WTC11 (cell line): ENCODE results near the gene PCDH9. TPM values are rescaled to one million over a fixed set of nuclear protein-coding genes. Genes with fewer than 3 reads are reported as not detected.

Source experiments
- ATAC-seq: fragments of 200-7000 bp; cut with Tn5 transposase; 2 replicates; pipeline ENCODE4 v1.10.0; 2021; ENCODE audit warnings: mild to moderate bottlenecking, moderate library complexity
- CTCF ChIA-PET: fragments of 300-600 bp; sonication (Branson Sonifier 250); formaldehyde crosslinking; loops from one replicate; lab custom pipeline; 2021; ENCODE audit warnings: antibody characterized with exemption; lab: Charles Lee
- POLR2A ChIA-PET: fragments of 350-600 bp; sonication (Branson Sonifier 250); formaldehyde crosslinking; loops from one replicate; lab custom pipeline; 2021; ENCODE audit warnings: antibody characterized with exemption; lab: Charles Lee
- DNase-seq: peaks from one replicate; pipeline ENCODE4 v3.0.0; 2021; ENCODE audit warnings: low spot score
- H3K27ac Mint-ChIP-seq: 2 replicates; pipeline ENCODE4 v1.8.0; 2021; ENCODE audit warnings: mixed read lengths
- H3K27me3 Mint-ChIP-seq: 2 replicates; pipeline ENCODE4 v1.8.0; 2021; ENCODE audit warnings: low read depth, mild to moderate bottlenecking, moderate library complexity, mixed read lengths
- H3K36me3 Mint-ChIP-seq: 2 replicates; pipeline ENCODE4 v1.8.0; 2021; ENCODE audit warnings: mixed read lengths
- H3K4me1 Mint-ChIP-seq: 2 replicates; pipeline ENCODE4 v1.8.0; 2022; ENCODE audit warnings: mixed read lengths
- H3K4me3 Mint-ChIP-seq: 2 replicates; pipeline ENCODE4 v1.8.0; 2021; ENCODE audit warnings: mild to moderate bottlenecking, moderate library complexity, mixed read lengths
- H3K9me3 Mint-ChIP-seq: 2 replicates; pipeline ENCODE4 v1.8.0; 2021; ENCODE audit warnings: mixed read lengths
- CBFB ChIP-seq: sonication (generic); formaldehyde crosslinking; IDR thresholded peaks from 2 replicates; pipeline ENCODE4 v1.8.1; 2022; ENCODE audit warnings: mild to moderate bottlenecking, low read depth, missing genetic modification reagents
- ESRRA ChIP-seq: sonication (generic); formaldehyde crosslinking; IDR thresholded peaks from 2 replicates; pipeline ENCODE4 v1.8.1; 2022; ENCODE audit warnings: mild to moderate bottlenecking, missing genetic modification reagents, borderline replicate concordance
- PRDM15 ChIP-seq: sonication (generic); formaldehyde crosslinking; IDR thresholded peaks from 2 replicates; pipeline ENCODE4 v1.8.0; 2022; ENCODE audit warnings: missing genetic modification reagents
- SMAD4 ChIP-seq: sonication (generic); formaldehyde crosslinking; IDR thresholded peaks from 2 replicates; pipeline ENCODE4 v1.8.0; 2022; ENCODE audit warnings: mild to moderate bottlenecking, missing genetic modification reagents
- ZNF138 ChIP-seq: sonication (generic); formaldehyde crosslinking; conservative IDR thresholded peaks from 2 replicates; pipeline ENCODE4 v1.8.1; 2022; ENCODE audit warnings: mild to moderate bottlenecking, moderate library complexity, missing genetic modification reagents
- ZNF232 ChIP-seq: sonication (generic); formaldehyde crosslinking; IDR thresholded peaks from 2 replicates; pipeline ENCODE4 v1.8.0; 2022; ENCODE audit warnings: mild to moderate bottlenecking, missing genetic modification reagents
- ZNF263 ChIP-seq: sonication (generic); formaldehyde crosslinking; IDR thresholded peaks from 2 replicates; pipeline ENCODE4 v1.8.1; 2022; ENCODE audit warnings: low read depth, mild to moderate bottlenecking, moderate library complexity, missing genetic modification reagents
- ZNF396 ChIP-seq: fragments of 250-450 bp; sonication (Bioruptor Pico); IDR thresholded peaks from 2 replicates; pipeline ENCODE4 v1.8.0; 2021; ENCODE audit warnings: mild to moderate bottlenecking, moderate library complexity, borderline replicate concordance
- ZNF512 ChIP-seq: sonication (generic); formaldehyde crosslinking; IDR thresholded peaks from 2 replicates; pipeline ENCODE4 v1.8.1; 2022; ENCODE audit warnings: missing genetic modification reagents, borderline replicate concordance
- total RNA-seq: library from RNA; stranded (reverse); gene quantifications from 3 replicates; pipeline ENCODE4 v1.2.3, GENCODE V29; 2021
- TF ChIP-seq, protein P1 (sequence below): sonication (generic); formaldehyde crosslinking; IDR thresholded peaks from 2 replicates; pipeline ENCODE4 v1.8.1; 2023; ENCODE audit warnings: mild to moderate bottlenecking, missing genetic modification reagents, borderline replicate concordance
- TF ChIP-seq, protein P2 (sequence below): sonication (generic); formaldehyde crosslinking; IDR thresholded peaks from 2 replicates; pipeline ENCODE4 v1.8.1; 2023; ENCODE audit warnings: mild to moderate bottlenecking, missing genetic modification reagents, moderate library complexity
- TF ChIP-seq, protein P3 (sequence below): fragments of 250-450 bp; sonication (Bioruptor Pico); conservative IDR thresholded peaks from 2 replicates; pipeline ENCODE4 v1.9.0; 2021; ENCODE audit warnings: mild to moderate bottlenecking

The PCDH9 gene
- total RNA-seq, 1 experiment from 2014 or later, result 0.48 TPM

DNA sequence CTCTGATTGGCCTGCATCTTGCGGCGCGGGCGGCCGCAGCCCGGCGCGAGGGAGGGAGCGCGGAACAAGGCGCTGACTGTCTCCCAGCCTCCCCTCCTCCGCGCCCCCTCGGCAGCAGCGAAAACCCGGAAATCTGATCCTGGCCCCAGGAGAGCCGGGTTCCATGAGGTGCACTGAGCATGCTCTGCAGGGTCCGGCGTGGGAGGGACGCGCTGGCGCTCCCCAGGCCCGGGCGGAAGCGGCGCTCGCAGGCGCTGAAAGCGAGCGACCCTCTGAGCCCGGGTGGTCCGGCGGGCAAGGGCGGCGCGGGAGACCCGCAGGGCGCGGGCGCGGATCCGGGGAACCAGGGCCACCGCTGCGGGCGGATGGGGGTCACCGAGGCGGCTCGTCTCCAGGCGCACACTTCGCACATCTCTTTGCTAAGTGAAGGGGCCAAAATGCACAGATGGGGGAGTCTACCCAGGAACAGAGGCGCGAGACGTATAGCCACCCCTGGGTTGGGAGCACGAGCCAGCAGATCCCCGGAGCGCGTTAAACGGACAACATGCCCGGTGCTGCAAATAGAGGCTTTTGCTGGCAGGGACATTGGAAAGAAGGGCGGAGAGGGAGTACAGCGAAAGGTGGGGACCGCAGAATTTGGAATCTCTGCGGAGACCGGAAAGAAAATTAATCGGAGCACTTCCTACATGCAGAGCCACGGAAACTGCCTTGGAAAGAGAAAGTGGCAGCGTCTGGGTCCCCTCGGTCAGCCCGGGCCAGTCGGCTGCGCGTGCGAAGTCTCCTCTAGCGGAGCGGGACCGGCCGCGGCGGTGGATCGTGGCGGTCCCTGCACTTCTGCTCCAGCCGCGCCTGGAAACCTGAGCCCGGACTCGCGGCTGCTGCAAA lies 510 bp upstream of the PCDH9 start (continued):
- TF ChIP-seq, protein P1, sequence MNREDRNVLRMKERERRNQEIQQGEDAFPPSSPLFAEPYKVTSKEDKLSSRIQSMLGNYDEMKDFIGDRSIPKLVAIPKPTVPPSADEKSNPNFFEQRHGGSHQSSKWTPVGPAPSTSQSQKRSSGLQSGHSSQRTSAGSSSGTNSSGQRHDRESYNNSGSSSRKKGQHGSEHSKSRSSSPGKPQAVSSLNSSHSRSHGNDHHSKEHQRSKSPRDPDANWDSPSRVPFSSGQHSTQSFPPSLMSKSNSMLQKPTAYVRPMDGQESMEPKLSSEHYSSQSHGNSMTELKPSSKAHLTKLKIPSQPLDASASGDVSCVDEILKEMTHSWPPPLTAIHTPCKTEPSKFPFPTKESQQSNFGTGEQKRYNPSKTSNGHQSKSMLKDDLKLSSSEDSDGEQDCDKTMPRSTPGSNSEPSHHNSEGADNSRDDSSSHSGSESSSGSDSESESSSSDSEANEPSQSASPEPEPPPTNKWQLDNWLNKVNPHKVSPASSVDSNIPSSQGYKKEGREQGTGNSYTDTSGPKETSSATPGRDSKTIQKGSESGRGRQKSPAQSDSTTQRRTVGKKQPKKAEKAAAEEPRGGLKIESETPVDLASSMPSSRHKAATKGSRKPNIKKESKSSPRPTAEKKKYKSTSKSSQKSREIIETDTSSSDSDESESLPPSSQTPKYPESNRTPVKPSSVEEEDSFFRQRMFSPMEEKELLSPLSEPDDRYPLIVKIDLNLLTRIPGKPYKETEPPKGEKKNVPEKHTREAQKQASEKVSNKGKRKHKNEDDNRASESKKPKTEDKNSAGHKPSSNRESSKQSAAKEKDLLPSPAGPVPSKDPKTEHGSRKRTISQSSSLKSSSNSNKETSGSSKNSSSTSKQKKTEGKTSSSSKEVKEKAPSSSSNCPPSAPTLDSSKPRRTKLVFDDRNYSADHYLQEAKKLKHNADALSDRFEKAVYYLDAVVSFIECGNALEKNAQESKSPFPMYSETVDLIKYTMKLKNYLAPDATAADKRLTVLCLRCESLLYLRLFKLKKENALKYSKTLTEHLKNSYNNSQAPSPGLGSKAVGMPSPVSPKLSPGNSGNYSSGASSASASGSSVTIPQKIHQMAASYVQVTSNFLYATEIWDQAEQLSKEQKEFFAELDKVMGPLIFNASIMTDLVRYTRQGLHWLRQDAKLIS (CRISPR knock-in tag), result 0 out of 2 replicates have a peak, but pooled peaks have one; percentile 7
- TF ChIP-seq PRDM15 (CRISPR knock-in tag) (peak; percentile 99), ZNF512 (CRISPR knock-in tag) (0 out of 2 replicates have a peak, but pooled peaks have one; percentile 36), ZNF232 (CRISPR knock-in tag) (peak; percentile 79; the same call in 1 of the 2 replicates), ZNF263 (CRISPR knock-in tag) (no peak)

GRCh38 chr13:67228916-67229315 lies 1.2 kb downstream of the PCDH9 start:
- ChIA-PET CTCF (interaction anchor here (0.7 to 1.7 kb wide), 2 partner anchors 9 to 187 kb away, joined by 3 to 11 read pairs; no protein-coding TSS in a partner anchor), POLR2A (no interaction called here)
- H3K27ac Mint-ChIP-seq, result no peak overlapping the region
- H3K9me3 Mint-ChIP-seq, result no peaks in the 10 kb centered on the region
- no peak overlapping the region for H3K4me3 Mint-ChIP-seq
- H3K4me1 Mint-ChIP-seq, result peaks cover 11% of the 10 kb centered on the region
- TF ChIP-seq SMAD4 (CRISPR knock-in tag), result no peak
- TF ChIP-seq CBFB (CRISPR knock-in tag), result no peak
- TF ChIP-seq, protein P2, sequence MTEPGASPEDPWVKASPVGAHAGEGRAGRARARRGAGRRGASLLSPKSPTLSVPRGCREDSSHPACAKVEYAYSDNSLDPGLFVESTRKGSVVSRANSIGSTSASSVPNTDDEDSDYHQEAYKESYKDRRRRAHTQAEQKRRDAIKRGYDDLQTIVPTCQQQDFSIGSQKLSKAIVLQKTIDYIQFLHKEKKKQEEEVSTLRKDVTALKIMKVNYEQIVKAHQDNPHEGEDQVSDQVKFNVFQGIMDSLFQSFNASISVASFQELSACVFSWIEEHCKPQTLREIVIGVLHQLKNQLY, result no peak
- TF ChIP-seq, protein P3, sequence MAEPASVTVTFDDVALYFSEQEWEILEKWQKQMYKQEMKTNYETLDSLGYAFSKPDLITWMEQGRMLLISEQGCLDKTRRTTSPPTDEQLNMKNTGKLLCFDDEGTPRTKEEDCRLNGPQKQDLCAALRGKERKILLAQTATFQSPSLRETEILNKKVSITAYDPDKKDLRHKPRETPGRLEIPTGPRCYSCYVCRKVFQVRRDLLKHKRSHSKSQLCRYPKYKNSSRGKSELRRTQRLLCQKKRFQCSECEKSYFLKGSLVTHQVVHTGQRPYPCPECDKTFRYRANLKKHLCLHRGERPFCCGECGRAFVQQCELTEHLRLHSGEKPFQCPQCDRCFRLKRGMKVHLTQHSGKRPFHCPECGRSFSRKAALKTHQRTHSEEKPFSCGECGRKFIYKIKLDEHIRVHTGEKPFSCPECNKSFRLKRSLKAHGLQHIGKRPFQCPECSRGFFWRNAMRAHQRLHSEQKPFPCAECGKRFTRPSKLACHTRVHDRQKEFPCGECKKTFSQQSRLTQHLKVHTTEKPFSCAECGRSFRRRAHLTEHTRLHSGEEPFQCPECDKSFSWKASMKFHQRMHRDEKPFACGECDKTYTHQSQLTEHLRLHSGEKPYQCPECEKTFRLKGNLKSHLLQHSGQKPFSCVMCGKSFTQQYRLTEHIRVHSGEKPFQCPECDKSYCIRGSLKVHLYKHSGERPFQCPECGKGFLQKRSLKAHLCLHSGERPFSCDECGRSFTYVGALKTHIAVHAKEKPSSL (CRISPR knock-in tag), result no peak
- TF ChIP-seq ZNF138 (CRISPR knock-in tag), result no peak
- TF ChIP-seq ZNF396 (CRISPR knock-in tag), result no peak
- TF ChIP-seq ESRRA (CRISPR knock-in tag), result no peak
- H3K36me3 Mint-ChIP-seq, result no peaks in the 10 kb centered on the region
- no peaks in the 10 kb centered on the region; the same call in 1 of the 2 replicates for H3K27me3 Mint-ChIP-seq
- no peak for DNase-seq
- ATAC-seq, result no peak
